ENCODE measurements around the gene SLAMF9.
A peak's percentile ranks its signal among the peaks of the same experiment; 100 is the strongest.

The SLAMF9 gene

DNA sequence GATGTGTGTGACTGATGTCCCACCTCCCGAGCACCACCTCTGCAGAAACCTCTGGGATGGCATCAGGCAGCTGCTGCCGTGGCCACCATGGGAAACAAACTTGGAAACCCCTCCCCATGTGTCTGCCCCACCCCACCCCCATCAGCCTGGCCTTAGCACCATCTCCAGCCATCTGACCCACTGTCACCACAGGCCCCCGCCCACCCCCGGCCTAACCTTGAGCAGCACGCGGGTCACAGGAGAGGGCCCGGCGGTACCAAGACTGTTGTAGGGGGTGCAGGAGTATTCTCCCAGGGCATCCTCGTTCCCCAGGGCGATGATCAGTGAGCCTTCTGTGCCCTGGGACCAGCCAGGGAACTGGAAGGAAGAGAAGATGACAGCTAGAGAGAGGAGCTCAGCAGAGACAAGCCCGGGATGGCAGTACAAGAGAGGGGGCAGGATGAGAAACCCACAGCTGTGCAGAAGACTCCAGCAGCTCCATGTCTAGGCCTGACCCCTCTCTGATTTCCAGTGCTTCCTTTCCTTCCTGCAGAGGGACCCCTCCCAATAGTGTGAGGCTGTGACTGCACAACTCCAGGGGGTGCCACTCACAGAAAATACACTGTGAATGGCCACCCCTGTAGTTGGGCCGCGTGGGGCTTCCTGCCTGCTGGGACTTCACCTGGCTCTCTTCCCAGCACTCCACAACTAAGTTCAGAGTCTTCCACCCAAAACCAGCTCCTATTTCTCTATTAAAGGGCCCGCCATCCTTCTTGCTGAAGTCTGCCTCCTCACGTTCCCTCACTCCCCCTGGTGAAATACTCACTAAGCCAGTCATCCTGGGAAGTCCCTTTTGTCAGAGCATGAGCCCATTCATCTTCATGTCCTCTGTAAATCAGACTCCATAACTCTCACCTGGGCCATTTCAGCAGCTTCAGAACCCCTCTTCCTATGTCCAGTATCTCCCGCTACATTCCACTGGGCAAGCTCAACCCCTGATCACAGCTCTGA is 21.4 kb downstream of the SLAMF9 start:
- DNase-seq: no peak

DNA sequence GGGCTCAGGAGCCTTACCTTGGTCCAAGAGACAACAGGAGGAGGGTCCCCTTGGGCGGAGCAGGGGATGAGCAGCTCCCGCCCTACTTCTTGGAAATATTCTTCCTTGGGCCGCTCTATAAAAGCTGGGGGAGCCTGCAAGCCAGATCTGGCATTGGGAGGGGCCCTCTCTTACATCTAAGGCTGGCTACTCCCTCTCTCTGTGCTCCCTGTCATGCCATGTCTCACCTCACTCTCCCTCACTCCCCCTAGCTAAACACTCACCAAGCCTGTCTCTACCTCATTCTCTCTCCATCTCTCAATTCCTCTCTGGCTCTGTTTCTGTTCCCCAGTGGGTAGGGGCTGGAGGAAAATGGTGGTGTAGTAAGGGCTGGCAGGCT is 22.3 kb downstream of the SLAMF9 start:
- DNase-seq: no peak

DNA sequence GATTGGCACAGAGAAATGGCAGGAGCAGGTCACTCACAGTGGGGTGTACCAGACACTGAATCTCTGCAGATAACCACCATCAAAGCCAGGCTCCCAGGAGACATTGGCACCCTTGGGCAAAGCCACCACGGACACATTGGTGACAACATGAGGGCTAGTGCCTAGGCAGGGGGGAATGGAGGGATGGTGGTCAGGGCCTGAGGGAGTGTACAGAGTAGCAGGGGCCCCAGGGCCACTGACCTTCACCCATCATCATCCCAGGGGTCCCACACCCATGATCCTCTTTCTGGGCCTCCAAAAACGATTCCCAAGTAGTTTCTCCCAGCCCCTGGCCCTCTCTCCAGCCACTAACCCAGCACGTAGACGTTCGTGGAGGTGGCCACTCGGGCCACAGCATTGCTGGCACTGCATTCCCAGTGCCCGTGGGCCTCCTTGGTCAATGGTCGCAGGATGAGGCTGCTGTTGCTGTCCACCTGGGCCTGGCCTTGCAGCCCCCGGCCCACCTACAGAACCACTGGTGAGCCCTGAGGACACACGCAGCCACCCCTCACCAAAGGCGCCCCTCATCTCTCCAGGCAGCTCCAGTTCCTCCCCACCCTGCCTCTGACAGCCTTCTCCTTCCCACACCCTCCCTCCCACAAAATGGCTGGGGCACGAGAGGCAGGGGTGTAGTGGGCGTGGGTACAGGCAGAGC is 22.8 kb downstream of the SLAMF9 start:
- no peak for DNase-seq

DNA sequence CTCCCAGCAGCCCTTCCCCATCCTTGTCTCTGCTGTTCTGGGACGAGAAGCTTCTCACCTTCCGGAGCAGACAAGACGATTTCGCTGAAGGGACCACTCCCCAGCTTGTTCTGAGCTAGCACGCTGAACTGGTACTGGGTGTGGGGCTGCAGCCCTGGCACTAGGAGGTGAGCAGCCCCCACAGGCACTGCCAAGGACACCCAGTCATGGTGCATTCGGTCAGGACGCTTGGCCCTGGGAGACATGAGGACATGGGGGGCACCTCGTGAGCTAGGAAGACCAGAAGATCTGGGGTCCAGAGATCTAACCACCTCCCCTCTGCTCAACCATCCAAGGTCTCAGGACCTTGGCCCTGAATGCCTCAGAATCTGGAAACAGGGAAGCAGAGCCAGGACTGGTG is 23.4 kb downstream of the SLAMF9 start:
- DNase-seq: no peak

DNA sequence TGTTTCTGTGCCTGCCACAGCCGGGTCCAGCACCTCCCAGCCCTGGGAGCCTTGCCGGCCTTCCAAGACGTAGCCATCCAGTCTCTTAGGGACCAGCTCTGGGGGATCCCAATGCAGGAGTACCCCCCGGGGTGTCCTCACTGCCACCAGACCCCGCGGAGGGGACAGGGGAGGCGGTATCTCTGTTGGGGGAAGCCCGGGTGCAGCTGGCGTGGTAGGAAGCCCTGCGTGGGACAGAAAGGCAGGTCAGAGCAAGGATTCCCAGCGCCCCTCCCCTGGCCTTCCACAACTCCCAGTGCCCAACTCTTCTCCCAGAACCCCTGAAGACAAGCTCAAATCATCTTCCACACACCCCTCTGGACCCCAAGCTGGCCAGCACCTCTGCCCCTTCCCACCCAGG is 23.8 kb downstream of the SLAMF9 start:
- no peak for DNase-seq

DNA sequence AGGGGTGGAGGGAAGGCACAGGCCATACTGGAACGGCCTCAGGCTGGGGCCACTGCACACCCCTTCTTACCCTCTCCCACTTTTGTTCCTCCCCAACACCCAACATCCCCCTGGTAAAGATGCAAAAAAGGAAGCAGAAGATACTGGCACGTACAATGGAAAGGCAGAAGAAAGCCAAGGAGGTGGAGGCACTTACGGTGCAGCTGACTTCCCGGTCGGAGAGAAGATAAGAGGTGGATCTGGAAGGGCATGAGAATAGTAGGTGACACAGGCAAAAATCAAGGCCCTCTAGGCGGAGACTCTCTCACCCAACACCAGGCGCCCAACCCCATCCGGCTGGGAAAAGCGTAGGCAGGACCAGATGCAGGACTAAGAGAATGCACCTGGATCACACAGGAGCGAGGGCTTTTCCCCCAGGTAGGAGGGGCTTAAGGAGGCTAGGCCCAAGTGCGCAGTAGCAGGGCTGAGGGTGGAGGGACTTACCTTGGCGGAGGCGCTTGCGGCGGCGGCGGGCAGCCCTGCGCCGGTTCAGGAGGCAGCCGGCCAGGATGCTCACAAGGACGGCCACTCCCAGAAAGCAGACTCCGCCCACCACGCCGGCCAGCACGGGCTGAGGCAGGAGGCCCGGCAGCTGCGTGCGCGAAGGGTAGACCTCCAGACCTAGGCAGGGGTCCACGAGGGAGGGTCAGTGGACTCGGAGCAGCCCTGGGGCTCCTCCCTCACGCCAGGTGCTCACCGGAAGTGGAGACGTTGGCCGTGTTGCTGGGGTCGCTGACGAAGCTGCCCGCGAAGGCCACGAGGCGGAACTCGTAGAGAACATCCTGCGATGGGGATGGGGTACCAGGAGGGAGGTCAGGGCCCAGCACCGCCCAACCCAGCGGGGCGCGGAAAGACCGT is 24.6 kb downstream of the SLAMF9 start:
- no peak for DNase-seq

DNA sequence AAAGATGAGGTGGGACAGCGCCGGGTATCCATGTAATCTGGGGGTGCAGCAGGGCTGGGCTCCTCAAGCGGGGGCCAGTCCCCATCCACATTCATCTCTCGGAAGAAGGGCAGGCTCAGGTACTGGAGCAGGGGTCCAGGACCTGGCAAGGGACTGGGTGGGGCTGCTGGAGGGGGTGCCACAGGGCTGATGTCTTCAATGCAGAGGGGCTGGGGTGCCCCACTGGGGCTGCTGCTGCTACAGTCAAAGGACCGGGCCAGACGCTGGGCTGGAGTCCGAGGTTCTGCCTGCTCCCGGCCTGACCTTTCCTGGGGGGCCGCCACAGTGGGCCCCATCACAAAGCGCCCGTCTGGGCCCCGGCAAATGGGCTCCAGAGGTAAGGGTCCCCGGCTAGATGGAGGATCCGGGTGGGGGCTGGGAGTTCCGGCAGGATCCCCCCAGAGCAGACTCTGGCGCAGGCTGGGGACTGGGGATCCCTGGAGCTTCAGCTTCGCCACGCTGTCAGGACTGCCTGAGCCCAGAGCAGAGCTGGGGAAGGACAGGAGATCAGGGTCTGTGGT is 25.5 kb downstream of the SLAMF9 start:
- DNase-seq: no peak

DNA sequence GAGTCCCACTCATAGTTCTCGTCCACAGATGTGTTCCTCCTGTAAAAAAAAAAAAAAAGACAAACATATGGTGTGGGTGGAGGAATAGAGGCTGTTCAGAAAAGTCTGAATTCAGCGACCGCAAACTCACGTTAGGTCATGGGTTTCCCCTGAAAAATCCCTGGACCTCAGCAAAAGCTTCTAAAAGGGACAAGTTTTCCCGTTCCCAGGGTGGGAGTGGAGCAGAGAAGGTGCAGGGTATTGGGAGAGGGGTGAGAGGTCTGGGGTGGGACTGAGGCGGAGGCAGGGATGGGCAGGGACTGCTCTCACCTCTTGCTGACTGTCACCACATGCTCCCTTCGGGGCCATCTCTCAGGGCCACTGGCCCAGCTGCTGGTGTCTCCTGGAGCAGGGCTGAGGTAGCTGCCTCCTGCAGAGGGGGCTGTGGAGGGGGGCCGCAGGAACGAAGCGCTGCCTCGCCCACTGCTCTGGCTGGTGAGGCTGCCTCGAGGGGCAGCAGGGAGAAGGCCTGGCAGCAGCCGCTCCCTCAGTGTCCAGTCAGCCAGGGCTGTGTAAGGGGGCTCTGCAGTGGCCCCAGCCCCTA is 26.1 kb downstream of the SLAMF9 start:
- no peak for DNase-seq

DNA sequence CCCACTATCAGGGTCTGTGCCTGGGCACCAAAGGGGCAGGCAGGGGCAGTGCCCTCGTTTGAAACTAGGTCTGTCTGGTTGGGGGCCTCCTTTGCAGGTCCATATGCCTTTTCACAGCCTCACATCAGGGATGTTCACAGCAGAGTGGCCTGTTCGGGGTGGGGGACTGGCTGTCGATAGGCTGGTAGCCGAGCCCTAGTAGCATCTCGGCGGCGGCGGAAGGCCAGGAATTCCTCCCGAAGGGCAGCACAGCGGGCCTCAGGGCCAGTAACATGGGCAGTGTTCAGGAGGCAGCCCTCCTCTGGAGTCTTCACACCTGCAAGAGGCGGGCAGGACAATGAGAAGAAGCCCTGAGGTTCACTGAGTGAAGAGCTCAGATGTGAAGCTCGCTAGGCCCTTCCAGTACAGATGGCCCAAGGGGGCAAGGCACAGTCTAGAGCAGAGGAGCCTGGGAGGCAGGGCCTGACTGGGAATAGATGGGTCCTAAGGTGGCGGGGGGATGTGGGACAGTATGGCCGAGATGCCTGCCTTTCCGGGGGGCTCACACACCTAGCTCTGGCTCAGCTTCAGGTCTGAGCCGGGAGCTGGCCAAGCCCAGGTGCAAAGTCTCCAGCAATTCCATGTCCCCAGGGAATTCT is 26.7 kb downstream of the SLAMF9 start:
- DNase-seq: no peak

DNA sequence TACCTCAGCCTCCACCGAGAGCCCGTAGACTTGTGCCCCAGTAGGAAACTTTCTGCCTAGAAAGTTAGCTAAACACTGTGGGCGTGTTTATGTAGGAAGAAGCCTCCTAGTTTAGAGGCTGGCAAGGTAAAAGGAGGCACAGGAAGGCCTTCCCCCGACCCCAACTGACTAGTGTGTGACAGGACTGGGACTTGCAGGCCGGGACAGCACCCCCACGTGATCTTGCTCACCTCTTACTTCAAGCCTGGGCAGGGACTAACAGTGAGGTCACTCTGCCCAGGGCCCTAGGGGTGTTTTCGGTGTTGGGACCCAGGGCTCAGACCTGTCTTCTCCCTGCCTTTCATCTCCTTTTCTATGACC is 28.3 kb downstream of the SLAMF9 start:
- no peak for DNase-seq

DNA sequence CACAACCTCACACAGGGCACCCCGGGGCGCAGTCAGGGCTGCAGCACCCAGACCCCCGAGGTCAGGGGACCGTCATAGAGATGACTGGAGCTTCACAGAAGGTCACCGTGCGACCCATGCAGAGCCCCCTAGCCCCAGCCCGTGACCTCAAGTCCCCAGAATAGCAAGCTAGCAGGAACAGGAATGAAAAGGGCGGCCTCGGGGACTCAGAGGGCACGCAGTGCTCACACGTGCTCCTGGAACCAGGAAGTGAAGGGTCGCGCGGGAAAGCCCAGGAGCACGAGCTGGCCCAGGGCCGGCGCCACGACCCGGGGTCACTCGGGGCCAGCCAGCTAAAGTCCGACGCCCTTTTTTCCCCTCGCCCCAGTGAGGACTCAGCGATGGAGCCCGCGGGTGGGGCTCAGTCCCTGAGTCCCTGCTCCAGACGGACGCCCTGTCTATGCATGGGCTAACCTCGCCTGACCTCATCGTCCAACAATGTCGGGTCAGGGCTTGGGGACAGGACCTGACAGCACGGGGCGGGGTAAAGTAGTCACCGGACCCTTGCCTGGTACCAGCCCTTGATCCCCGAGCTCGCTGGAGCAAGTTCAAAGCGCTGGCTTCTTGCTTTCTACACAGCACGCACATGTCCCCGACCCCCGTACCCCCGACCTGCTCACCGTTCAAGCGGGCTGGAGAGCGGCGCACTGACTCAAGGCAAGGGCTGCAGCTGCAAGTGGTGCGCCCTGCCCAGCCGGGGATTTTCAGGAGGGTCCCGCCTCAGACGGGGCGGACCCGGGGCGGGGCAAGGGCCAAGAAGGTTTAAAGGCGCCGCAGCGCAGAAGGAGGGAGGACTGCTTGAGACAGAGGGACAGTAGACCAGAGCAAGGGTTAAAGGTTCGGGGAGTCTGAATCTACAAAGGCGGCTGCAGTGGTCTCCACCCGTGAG is 29.0 kb downstream of the SLAMF9 start, which contains the start of gene TAGLN2:
TAGLN2 (minus strand) TSS at position 717 of the 928 bp plus-strand sequence. CDS start 4,998 bp downstream, outside the sequence.
- peak; percentile 19 for DNase-seq

DNA sequence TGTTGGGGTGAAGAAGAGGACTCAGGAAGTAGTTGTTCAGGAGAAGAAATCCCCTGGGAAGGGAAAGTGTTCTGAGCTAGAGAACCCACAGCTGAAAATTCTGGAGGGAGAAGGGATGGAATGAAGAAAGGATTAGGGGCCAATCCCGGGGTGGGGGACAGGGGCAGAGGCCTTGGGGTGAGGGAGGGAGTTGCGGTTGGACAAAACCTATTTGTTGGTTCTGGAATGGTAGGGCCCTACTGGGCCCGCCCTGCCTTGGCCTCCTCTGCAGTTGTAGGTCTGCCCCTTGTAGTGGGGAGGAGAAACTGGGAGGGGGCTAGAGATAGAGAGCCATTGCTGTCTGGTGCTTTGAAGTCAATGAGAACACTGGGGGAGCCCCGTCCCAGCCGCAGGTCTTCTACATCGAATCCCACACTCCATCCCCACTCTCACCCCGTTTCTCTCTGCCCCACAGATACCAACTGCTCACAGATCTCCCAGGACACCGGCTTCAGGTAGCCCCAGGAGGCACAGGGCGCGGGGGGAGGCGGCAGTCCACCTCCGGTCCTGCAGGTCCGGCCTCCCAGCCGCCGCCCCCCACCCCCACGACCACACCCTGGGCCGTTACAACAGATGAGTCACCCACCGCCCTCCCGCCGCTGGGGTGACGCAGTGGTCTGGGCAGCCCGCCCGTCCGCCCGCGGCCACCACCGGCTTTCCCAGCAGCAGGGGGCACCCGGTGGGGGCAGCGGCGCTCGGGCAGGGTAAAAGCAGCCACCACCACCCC is 29.8 kb downstream of the SLAMF9 start:
- DNase-seq: no peak

DNA sequence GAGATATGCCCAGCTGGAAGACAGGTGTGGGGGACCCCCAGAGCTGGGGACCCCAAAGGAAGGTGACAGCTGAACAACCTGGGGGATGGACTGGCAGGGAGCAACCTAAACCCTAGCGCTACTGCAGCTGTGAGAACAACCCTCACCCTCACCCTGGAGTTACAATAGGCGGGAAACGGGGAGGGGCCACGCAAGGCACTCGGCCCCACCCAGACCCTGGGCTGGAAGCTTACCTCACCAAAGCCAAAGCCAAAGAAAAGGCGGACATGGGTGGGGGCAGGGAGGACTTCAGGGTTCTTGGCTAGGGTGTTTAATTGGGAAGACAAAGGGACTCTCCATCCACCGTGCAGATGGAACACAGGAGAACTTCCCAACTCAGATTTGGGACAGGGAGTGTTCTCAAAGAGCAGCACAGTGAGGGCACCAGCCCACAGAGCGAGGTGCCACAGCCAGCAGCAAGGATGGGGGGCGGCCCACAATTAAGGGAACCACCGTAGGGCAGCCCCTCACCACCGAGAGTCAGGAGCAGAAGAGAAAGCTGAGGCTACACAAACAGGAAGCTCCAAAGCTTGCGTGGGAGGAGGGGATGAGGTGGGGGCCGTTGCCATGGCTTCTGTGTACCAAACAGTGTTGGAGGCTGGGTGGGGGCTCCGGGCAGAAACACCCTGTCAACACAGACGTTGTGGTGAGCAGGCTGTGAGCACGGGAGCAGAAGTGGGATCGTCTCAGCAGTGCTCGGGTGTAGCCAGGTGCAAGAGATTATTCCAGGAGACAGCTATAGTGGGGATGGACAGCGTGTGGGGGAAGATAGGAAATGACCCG is 30.6 kb downstream of the SLAMF9 start:
- DNase-seq: peak; percentile 59

DNA sequence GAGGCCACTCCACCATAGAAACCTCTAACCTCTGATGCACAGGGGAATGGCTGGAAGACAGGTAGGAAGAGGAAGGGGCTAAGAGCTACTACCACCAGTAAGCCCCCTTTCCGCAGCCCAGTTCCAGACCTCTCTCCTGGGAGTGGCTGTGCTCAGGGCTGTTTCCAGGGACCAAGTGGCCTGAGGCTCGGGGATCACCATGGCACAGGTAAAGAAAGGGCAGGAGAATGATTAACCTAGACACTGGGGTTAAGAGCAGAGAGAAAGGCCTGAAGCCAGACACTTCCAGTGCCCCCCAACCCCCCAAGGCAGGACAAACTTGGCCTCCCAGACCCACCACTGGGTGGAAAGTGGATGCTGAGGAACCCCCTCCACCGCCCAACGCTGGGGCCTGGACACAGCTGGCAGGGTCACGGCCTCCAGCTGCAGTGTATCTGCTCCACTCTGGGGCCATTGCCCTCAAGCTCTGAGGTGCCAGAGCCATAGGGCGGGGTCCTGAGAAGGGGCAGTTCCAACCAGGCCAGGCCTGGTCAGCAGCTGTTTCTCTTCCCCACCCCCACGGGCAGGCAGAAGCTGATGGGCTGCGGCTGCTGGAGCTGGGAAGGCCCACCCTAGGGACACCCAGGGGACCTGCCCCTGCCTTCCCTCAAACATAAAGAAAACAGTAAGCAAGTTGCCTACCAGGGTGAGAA is 31.4 kb downstream of the SLAMF9 start:
- no peak for DNase-seq

DNA sequence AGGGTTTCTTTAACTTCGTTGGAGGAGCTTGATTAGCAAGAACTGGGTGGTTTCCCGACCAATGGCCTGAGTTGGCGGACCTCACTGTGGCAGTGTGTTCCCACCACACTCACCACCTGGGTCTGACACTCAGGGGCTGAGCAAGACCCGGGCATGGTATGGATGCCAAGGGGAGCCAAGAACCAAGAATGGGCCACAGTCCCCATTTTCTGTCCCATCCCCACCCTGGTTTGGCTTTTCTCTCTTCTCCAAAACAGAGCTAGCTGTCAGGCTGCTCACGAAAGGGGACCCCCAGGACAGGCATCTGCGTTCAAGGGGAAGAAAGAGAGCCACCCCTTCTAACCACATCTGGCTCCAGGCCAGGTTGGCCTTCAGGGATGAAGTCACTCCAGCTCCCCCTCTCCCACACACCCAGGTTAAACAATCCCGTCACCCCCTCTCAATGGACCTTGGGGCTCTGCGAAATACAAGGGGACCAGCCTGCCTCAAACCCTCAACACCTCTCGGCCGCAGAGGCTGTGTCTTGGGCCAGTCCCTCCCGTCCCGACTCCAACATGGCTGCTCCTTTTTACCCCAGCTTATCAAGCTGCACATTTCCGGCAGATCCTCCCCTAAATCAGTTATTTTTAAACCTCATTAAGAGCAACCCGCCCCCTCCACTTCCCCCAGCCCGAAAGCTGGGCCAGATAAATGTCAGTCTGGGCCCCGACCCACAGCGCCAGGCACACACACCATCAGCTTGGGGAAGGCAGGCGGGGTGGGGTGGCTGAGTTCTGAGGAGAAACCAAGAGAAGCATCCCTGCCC is 32.1 kb downstream of the SLAMF9 start:
- no peak for DNase-seq

DNA sequence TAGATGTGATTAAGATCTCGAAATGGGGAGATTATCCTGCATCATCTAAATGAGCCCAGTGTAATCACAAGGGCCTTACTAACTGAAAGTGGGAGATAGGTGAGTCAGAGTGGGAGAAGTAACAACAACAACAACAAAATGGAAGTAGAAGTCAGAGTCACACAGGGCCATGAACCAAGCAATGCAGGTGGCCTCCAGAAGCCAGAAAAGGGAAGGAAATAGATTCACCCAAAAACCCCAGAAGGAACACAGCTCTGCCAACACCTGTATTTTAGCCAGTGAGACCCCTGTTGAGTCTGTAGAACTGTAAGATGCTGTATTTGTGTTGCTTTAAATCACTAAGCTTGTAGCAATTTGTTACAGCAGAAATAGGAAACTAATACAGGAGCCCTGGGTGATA is 32.8 kb downstream of the SLAMF9 start:
- no peak for DNase-seq

DNA sequence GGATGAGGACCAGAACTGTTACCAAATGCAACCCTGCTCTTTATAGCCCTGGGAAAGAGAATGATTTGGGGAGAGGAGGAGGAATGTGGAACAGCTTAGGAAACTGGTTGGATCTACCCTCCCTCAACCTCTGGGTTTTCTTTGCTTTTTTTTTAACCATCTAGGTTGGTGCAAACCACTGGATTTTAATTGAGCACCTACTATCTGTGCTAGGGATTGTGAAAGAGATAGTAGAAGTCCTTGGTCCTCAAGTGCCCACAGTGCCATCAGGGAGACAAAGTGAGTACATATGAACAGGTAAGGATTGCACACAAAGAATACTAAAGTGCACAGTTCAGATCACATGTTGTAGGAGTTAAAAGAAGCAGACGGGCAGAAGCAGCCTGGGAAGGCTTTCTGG is 33.4 kb downstream of the SLAMF9 start:
- DNase-seq: no peak

Measured in NCI-H2029 treated with DMSO at 0.1 percent for 48 hours (cell line).